ENCODE data around the gene ATL1. TPM values are rescaled to one million over a fixed set of nuclear protein-coding genes. Genes with fewer than 3 reads are reported as not detected.
A peak's percentile ranks its signal among the peaks of the same experiment; 100 is the strongest.
"Not testable (repeated sequence)": the region's sequence is repeated elsewhere in the genome, so short reads cannot be mapped to it uniquely, and the experiment has no call there.

The ATL1 gene
- total RNA-seq, 1 donor from 2014 or later: 4.2 TPM

DNA sequence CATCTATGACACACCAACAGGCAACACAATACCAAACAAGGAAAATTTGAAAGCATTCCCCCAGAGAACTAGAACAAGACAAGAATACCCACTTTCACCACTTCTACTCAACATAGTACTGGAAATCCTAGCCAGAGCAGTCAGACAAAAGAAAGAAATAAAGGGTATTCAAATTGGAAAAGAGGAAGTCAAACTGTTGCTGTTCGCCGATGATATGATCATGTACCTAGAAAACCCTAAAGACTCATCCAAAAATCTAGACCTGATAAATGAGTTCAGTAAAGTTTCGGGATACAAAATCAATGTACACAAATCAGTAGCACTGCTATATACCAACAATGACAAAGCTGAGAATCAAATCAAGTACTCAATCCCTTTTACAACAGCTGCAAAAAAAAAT, 8.1 kb upstream of the ATL1 start:
- TF ChIP-seq, protein P1, sequence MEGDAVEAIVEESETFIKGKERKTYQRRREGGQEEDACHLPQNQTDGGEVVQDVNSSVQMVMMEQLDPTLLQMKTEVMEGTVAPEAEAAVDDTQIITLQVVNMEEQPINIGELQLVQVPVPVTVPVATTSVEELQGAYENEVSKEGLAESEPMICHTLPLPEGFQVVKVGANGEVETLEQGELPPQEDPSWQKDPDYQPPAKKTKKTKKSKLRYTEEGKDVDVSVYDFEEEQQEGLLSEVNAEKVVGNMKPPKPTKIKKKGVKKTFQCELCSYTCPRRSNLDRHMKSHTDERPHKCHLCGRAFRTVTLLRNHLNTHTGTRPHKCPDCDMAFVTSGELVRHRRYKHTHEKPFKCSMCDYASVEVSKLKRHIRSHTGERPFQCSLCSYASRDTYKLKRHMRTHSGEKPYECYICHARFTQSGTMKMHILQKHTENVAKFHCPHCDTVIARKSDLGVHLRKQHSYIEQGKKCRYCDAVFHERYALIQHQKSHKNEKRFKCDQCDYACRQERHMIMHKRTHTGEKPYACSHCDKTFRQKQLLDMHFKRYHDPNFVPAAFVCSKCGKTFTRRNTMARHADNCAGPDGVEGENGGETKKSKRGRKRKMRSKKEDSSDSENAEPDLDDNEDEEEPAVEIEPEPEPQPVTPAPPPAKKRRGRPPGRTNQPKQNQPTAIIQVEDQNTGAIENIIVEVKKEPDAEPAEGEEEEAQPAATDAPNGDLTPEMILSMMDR (IDR thresholded peaks at IDR 0.05; ENCODE audit: insufficient read depth, low read length, poor library complexity, severe bottlenecking): no peak

DNA sequence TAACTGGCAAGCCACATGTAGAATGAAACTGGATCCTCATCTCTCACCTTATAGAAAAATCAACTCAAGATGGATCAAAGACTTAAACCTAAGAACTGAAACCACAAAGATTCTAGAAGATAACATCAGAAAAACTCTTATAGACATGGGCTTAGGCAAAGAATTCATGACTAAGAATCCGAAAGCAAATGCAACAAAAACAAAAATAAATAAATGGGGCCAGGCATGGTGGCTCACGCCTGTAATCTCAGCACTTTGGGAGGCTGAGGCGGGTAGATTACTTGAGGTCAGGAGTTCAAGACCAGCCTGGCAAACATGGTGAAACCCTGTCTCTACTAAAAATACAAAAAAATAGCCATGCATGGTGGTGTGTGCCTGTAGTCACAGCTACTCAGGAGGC, 7.1 kb upstream of the ATL1 start:
- not testable (repeated sequence) for H3K4me3 ChIP-seq (ENCODE audit: low read depth, low read length); H3K27me3 ChIP-seq (ENCODE audit: control insufficient read depth, insufficient read depth, low read length); H3K36me3 ChIP-seq (ENCODE audit: control insufficient read depth, insufficient read depth, low read length); DNase-seq (ENCODE audit: low read depth)

More for the DNA sequence above, 8.1 kb upstream of the ATL1 start:
- no peak overlapping the region for H3K4me3 ChIP-seq (ENCODE audit: low read depth, low read length)
- H3K36me3 ChIP-seq (ENCODE audit: control insufficient read depth, insufficient read depth, low read length): no peaks in the 10 kb centered on the region
- H3K27me3 ChIP-seq (ENCODE audit: control insufficient read depth, insufficient read depth, low read length): no peaks in the 10 kb centered on the region
- no peak for DNase-seq (ENCODE audit: low read depth)

DNA sequence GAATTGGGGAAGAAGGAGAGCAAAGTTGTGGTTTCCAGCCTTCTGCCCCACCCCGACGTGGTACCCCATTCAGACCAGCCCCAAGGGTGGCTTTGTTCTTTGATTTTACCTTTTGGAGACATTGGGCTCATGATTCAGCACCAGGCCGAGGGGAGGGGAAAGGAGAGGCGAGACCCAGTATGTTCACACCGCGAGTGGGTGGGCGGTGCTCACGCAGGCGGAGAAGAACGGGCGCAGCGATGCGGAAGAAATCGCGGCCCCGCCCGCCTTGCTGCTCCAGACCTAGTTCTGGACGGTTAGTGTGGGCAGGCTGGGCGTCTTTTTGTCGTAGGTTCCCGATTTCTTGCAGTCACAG, 963 bp downstream of the ATL1 start:
- H3K4me3 ChIP-seq (ENCODE audit: low read depth, low read length): peak overlapping the region; percentile 62
- H3K27me3 ChIP-seq (ENCODE audit: control insufficient read depth, insufficient read depth, low read length): no peaks in the 10 kb centered on the region
- TF ChIP-seq, protein P1 (IDR thresholded peaks at IDR 0.05; ENCODE audit: insufficient read depth, low read length, poor library complexity, severe bottlenecking): no peak
- no peak for DNase-seq (ENCODE audit: low read depth)
- no peaks in the 10 kb centered on the region for H3K36me3 ChIP-seq (ENCODE audit: control insufficient read depth, insufficient read depth, low read length)

DNA sequence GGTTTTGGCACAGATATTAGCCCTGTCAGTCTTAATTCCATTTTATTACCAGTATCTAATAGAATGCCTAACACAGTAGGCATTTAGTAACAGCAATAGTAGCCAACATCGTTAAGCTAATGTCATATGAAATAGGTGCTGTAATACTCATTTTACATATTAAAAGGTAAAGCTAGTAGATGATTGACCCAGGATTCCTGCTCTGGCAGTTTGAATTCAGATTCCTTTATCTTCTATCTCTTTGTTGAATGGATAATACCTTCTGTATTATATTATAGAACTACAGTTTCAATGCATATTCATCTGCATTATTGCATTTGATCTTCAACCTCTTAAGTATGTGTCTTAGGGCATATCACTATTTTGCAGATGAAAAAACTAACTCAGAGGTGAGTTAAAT, 2.9 kb downstream of the ATL1 start:
- TF ChIP-seq, protein P1 (IDR thresholded peaks at IDR 0.05; ENCODE audit: insufficient read depth, low read length, poor library complexity, severe bottlenecking): no peak
- DNase-seq (ENCODE audit: low read depth): no peak
- H3K27me3 ChIP-seq (ENCODE audit: control insufficient read depth, insufficient read depth, low read length): no peaks in the 10 kb centered on the region
- H3K36me3 ChIP-seq (ENCODE audit: control insufficient read depth, insufficient read depth, low read length): no peaks in the 10 kb centered on the region
- H3K4me3 ChIP-seq (ENCODE audit: low read depth, low read length): no peak overlapping the region

DNA sequence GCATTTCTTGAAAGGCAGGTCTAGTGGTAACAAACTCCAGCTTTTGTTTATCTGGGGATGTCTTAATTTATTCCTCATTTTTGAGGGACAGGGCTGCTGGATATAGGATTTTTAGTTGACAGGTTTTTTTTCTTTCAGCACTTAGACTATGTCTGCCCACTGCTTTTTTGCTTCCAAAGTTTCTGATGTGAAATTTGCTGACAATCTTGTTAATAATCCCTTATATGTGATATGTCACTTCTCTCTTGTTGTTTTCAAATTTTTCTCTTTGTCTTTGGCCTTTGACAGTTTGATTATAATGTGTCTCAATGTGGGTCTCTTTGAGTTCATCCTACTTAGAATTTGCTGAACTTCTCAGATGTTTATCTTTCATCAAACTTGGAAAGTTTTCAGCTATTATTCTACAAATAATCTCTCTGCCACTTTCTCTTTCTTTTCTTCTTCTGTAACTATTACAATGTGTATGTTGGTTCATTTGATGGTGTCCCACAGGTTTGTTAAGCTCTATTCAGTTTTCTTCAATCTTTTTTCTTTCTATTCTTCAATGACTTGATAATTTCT, 9.8 kb downstream of the ATL1 start:
- TF ChIP-seq, protein P1 (IDR thresholded peaks at IDR 0.05; ENCODE audit: insufficient read depth, low read length, poor library complexity, severe bottlenecking): no peak
- DNase-seq (ENCODE audit: low read depth): no peak

DNA sequence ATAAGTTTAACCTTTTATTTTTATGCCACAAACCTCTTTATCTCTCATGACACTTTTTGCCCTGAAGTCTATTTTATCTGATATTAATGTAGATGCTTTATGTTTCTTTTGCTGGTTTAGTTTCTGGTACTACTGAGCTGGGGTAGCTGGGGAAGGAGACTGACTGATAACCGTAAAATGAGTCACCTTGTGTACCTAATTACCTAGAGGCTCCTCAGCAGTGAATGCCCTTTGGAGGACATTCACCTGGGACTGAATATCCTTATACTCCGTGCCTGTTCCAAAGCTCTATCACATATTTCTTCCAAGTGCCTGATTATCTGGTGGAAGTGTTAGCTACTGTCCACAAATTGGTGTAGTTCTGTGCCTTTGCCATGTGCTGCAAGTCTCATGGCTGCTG, 13.9 kb downstream of the ATL1 start:
- H3K36me3 ChIP-seq (ENCODE audit: control insufficient read depth, insufficient read depth, low read length): no peaks in the 10 kb centered on the region
- TF ChIP-seq, protein P1 (IDR thresholded peaks at IDR 0.05; ENCODE audit: insufficient read depth, low read length, poor library complexity, severe bottlenecking): no peak
- no peak for DNase-seq (ENCODE audit: low read depth)
- H3K4me3 ChIP-seq (ENCODE audit: low read depth, low read length): no peak overlapping the region
- H3K27me3 ChIP-seq (ENCODE audit: control insufficient read depth, insufficient read depth, low read length): no peaks in the 10 kb centered on the region

More for the DNA sequence above, 9.8 kb downstream of the ATL1 start:
- Histone ChIP-seq H3K4me3 (ENCODE audit: low read depth, low read length) (no peak overlapping the region), H3K27me3 (ENCODE audit: control insufficient read depth, insufficient read depth, low read length) (no peaks in the 10 kb centered on the region), H3K36me3 (ENCODE audit: control insufficient read depth, insufficient read depth, low read length) (no peaks in the 10 kb centered on the region)
